Left ventricle myocardium inferior (tissue), 1 donor: Measurements from ENCODE around the gene NECTIN1. TPM values are rescaled to one million over a fixed set of nuclear protein-coding genes. Genes with fewer than 3 reads are reported as not detected.

Experiments used
- DNase-seq: peaks from one replicate; pipeline ENCODE4 v3.0.0-alpha.2; 2020
- H3K27ac ChIP-seq: fragments of 200-600 bp; replicated peaks from 2 replicates; pipeline ENCODE4 v1.8.0; 2021
- H3K27me3 ChIP-seq: fragments of 200-600 bp; 2 replicates; pipeline ENCODE4 v1.8.0; 2021; ENCODE audit warnings: low read depth
- H3K36me3 ChIP-seq: fragments of 200-600 bp; 2 replicates; pipeline ENCODE4 v1.8.0; 2021
- H3K4me1 ChIP-seq: fragments of 200-600 bp; 2 replicates; pipeline ENCODE4 v1.8.0; 2021
- H3K4me3 ChIP-seq: fragments of 200-600 bp; 2 replicates; pipeline ENCODE4 v1.8.0; 2021; ENCODE audit warnings: mild to moderate bottlenecking, moderate library complexity
- H3K9me3 ChIP-seq: fragments of 200-600 bp; replicated peaks from 2 replicates; pipeline ENCODE4 v1.8.0; 2021
- CTCF ChIP-seq: fragments of 200-600 bp; IDR thresholded peaks from 2 replicates; pipeline ENCODE4 v1.8.0; 2021; ENCODE audit warnings: antibody characterized with exemption, mild to moderate bottlenecking, borderline replicate concordance
- intact Hi-C: fragments of 100-400 bp; cut with micrococcal nuclease; formaldehyde crosslinking; loops from one replicate; pipeline ENCODE4 v1.11.0; 2022
- total RNA-seq: library from RNA; stranded (reverse); fragmentation: NEBNext Ultra II Directional; extraction: Animal tissue kit (Norgen Biotek cat#: 25700); gene quantifications from one replicate; pipeline ENCODE4 v1.2.1, GENCODE V29; 2021
- donor health status: DM: no; HTN: yes; CAD: no; lungs with severe emphysema.

The NECTIN1 gene
- total RNA-seq, 1 donor from 2014 or later: 22.9 TPM

DNA sequence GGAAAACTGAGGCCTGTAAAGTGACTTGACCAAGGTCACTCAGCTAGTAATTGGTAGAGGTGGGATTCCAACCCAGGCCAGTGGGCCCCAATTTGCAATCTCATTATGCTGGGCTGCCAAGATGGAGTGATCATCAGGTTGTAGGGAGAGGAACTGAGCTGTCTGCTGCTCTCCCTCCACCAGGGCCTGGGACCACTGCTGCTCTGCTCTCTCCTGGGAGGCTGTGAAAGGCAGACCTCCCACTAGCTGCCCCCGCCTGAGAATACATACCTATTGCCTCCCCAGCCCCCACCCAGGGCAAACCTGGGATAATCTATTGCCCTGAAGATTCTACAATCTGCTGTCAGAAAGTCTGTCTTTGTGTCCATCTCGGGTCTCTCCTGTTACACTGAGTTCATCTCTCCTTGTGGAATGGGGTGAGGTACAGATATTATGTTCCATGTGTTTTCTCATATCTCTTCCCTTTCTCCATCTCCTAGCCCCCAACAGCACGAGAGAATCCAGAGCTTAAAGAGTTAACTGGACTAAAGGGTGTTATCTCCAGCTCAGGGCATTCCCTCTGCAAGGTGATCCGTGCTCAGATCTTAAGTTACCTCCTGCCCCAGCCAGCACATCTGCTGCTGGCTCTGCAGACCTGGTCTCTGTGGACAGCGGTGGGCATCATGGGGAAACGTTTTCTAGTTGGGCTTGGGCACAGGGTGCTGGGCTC, 5.6 kb downstream of the NECTIN1 start:
- Histone ChIP-seq H3K4me3 (no peak overlapping the region), H3K9me3 (no peaks in the 10 kb centered on the region), H3K4me1 (peaks cover 43% of the 10 kb centered on the region), H3K27ac (no peak overlapping the region), H3K27me3 (no peaks in the 10 kb centered on the region), H3K36me3 (no peaks in the 10 kb centered on the region)
- intact Hi-C loops: no loop called here
- DNase-seq: no peak
- TF ChIP-seq CTCF: no peak

GRCh38 chr11:119722281-119722794, 6.7 kb downstream of the NECTIN1 start:
- Histone ChIP-seq H3K27me3 (no peaks in the 10 kb centered on the region), H3K36me3 (no peaks in the 10 kb centered on the region), H3K4me3 (no peak overlapping the region), H3K27ac (no peak overlapping the region), H3K9me3 (no peaks in the 10 kb centered on the region), H3K4me1 (peaks cover 32% of the 10 kb centered on the region)
- intact Hi-C loops: no loop called here
- no peak for DNase-seq
- no peak for TF ChIP-seq CTCF

GRCh38 chr11:119721129-119722120, 7.6 kb downstream of the NECTIN1 start:
- DNase-seq: peak; percentile 42
- no peak overlapping the region for H3K4me3 ChIP-seq
- TF ChIP-seq CTCF: peak; percentile 64
- H3K4me1 ChIP-seq: peaks cover 23% of the 10 kb centered on the region
- H3K27ac ChIP-seq: peak overlapping the region; percentile 44
- H3K9me3 ChIP-seq: no peaks in the 10 kb centered on the region
- H3K27me3 ChIP-seq: no peaks in the 10 kb centered on the region
- intact Hi-C loops: no loop called here
- H3K36me3 ChIP-seq: no peaks in the 10 kb centered on the region

- DNase-seq: no peak
- Histone ChIP-seq H3K4me1 (peaks cover 19% of the 10 kb centered on the region), H3K27me3 (no peaks in the 10 kb centered on the region), H3K36me3 (no peaks in the 10 kb centered on the region), H3K4me3 (no peak overlapping the region), H3K27ac (peak overlapping the region; percentile 49), H3K9me3 (no peaks in the 10 kb centered on the region)
- intact Hi-C loops: no loop called here
- no peak for TF ChIP-seq CTCF
Measured at GRCh38 chr11:119720311-119720913, 8.6 kb downstream of the NECTIN1 start.

DNA sequence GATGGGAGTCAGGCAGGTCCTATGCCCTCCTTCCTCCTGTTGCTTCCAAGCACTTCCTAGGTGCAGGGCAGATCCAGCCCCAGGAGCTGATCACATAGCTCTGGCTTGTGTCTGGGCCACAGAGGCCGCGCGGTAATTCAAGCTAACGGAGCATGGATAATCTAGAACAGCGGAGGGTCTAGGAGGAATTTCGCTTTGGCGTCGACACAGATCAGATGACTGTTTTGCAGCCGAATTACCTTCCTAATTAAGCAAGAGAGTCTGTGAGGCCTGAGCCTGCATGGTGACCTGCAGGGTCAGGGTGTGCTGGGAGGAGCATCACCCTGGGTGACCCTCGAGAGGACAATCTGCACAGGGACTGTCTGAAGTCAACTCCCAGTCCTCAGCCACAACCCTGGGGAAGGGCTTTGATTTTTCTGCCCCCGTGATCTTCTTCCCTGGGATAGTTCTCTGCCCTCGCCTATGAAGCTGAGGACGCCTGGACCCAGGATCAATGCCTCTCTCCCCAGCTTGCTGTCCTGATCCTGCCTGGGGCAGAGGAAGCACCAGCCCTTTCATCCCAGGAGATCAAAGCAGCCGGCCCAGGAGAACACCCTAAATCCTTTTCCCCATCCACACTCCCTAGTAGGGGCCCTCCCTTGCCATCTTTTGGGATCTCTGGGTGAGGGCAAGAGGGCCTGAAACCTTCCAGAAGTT, 11.0 kb downstream of the NECTIN1 start:
- TF ChIP-seq CTCF: no peak
- no peak for DNase-seq
- no peaks in the 10 kb centered on the region for H3K27me3 ChIP-seq
- H3K4me3 ChIP-seq: no peak overlapping the region
- H3K27ac ChIP-seq: peak overlapping the region; percentile 15
- intact Hi-C loops: no loop called here
- no peaks in the 10 kb centered on the region for H3K36me3 ChIP-seq
- peaks cover 22% of the 10 kb centered on the region for H3K4me1 ChIP-seq
- H3K9me3 ChIP-seq: no peaks in the 10 kb centered on the region
